Panc1 (cell line): ENCODE measurements around the gene SERTAD2. TPM values are rescaled to one million over a fixed set of nuclear protein-coding genes. Genes with fewer than 3 reads are reported as not detected.

Experiments
- ATAC-seq: fragments of 200-7000 bp; cut with Tn5 transposase; 2 replicates; pipeline ENCODE4 v1.9.1; 2020; ENCODE audit warnings: mild to moderate bottlenecking, moderate library complexity
- Bru-seq: library from RNA; stranded (reverse); fragments of 400-500 nt; gene quantifications from one replicate; lab custom pipeline; 2021; lab: Mats Ljungman, UMichigan
- BruChase-seq, 2 experiments: library from RNA; stranded (reverse); fragments of 400-500 nt; gene quantifications; one replicate each; lab custom pipeline; 2021; lab: Mats Ljungman, UMichigan
- BruUV-seq: library from RNA; stranded (reverse); fragments of 400-500 nt; replicated peaks from 2 replicates; lab custom pipeline; 2021; lab: Mats Ljungman, UMichigan
- CTCF ChIA-PET: fragments of 300-600 bp; sonication (Branson Sonifier 250); formaldehyde crosslinking; loops from one replicate; lab custom pipeline; 2022; ENCODE audit warnings: antibody characterized with exemption; lab: Charles Lee
- POLR2A ChIA-PET: fragments of 300-600 bp; sonication (Branson Sonifier 250); formaldehyde crosslinking; loops from one replicate; lab custom pipeline; 2022; ENCODE audit warnings: antibody characterized with exemption; lab: Charles Lee
- DNase-seq: peaks from one replicate; pipeline ENCODE4 v3.0.0-alpha.2; 2010; ENCODE audit warnings: low read depth, low spot score
- H3K27ac ChIP-seq: 2 replicates; pipeline ENCODE4 v1.5.1; 2011; ENCODE audit warnings: mild to moderate bottlenecking, low read length, inconsistent platforms
- H3K27me3 ChIP-seq: fragments of 200-500 bp; sonication (Bioruptor generic); 2 replicates; pipeline ENCODE4 v1.6.0; 2014; ENCODE audit warnings: low read length, inconsistent platforms; ENCODE audit not compliant: control insufficient read depth, insufficient read depth
- H3K36me3 ChIP-seq: fragments of 200-500 bp; sonication (Bioruptor generic); 2 replicates; pipeline ENCODE4 v1.5.1; 2014; ENCODE audit warnings: inconsistent platforms, mild to moderate bottlenecking, low read length, moderate library complexity; ENCODE audit not compliant: control insufficient read depth, insufficient read depth
- H3K4me1 ChIP-seq: 2 replicates; pipeline ENCODE4 v1.5.1; 2011; ENCODE audit warnings: inconsistent platforms, mild to moderate bottlenecking, low read length, moderate library complexity; ENCODE audit not compliant: control insufficient read depth, insufficient read depth
- H3K4me3 ChIP-seq, 2 experiments: 2 replicates each; pipeline ENCODE4 v1.5.1; 2011 to 2012; ENCODE audit warnings: low read depth in 2 of 2, low read length in 2 of 2, mild to moderate bottlenecking in 2 of 2, inconsistent platforms in 1 of 2, moderate library complexity in 1 of 2
- H3K9me3 ChIP-seq: fragments of 200-500 bp; sonication (Bioruptor generic); 2 replicates; pipeline ENCODE4 v1.5.1; 2014; ENCODE audit warnings: low read depth, mild to moderate bottlenecking, inconsistent platforms, low read length, moderate library complexity; ENCODE audit not compliant: control insufficient read depth, insufficient read depth
- POLR2AphosphoS5 ChIP-seq: IDR thresholded peaks from 2 replicates; pipeline ENCODE4 v1.6.1; 2012; ENCODE audit warnings: mild to moderate bottlenecking, low read depth, low read length, moderate library complexity
- SIN3A ChIP-seq: IDR thresholded peaks from 2 replicates; pipeline ENCODE4 v1.6.1; 2012; ENCODE audit warnings: low read depth, mild to moderate bottlenecking, low read length, moderate library complexity, borderline replicate concordance; ENCODE audit not compliant: insufficient read depth
- TCF7L2 ChIP-seq: IDR thresholded peaks from 2 replicates; pipeline ENCODE4 v1.6.1; 2011; ENCODE audit warnings: mild to moderate bottlenecking, low read depth, low read length, inconsistent platforms
- in situ Hi-C: cut with HindIII; loops from 2 replicates; pipeline ENCODE4 v1.10.0; 2016; ENCODE audit warnings: low sequenced_read_pairs, low pct_unique_long_range_greater_than_20kb
- intact Hi-C: fragments of 100-400 bp; cut with micrococcal nuclease; formaldehyde crosslinking; loops from one replicate; pipeline ENCODE4 v1.10.0; 2022; ENCODE audit not compliant: unreplicated experiment
- long read RNA-seq: library from polyadenylated mRNA; unstranded; transcript quantifications from one replicate; pipeline ENCODE4 v2.0.0, GENCODE V29; 2021; ENCODE audit not compliant: unreplicated experiment
- polyA plus RNA-seq: library from polyadenylated mRNA; unstranded; fragments of >200 nt; gene quantifications from one replicate; pipeline ENCODE4 v1.2.1, GENCODE V29; 2012; ENCODE audit warnings: missing spikeins; ENCODE audit not compliant: insufficient read length
- total RNA-seq: library from RNA; stranded (reverse); gene quantifications from one replicate; pipeline ENCODE4 v1.2.1, GENCODE V29; 2021; ENCODE audit not compliant: unreplicated experiment
- TF ChIP-seq, protein P1 (sequence below): fragments of 450-650 bp; IDR thresholded peaks from 2 replicates; pipeline ENCODE4 v1.5.1; 2017; ENCODE audit warnings: mild to moderate bottlenecking
- TF ChIP-seq, protein P2 (sequence below), 2 experiments: IDR thresholded peaks; 2 replicates each; pipeline ENCODE4 v1.6.1; 2011 to 2012; ENCODE audit warnings: low read depth in 2 of 2, control low read depth in 1 of 2, low read length in 1 of 2, mild to moderate bottlenecking in 1 of 2, moderate library complexity in 1 of 2; ENCODE audit not compliant: insufficient read depth in 1 of 2

The SERTAD2 gene
- total RNA-seq (24.3 TPM), Bru-seq, nascent RNA (percentile 91 among the genes with signal in this experiment), BruChase-seq, experiment 1, labeled RNA remaining after a 2-hour chase (percentile 95 among the genes with signal in this experiment), BruChase-seq, experiment 2, labeled RNA remaining after a 6-hour chase (percentile 79 among the genes with signal in this experiment)
- polyA plus RNA-seq, result 16.4 TPM
- long read RNA-seq, full-length matches to known transcripts, result 1 of 10 reads
- long read RNA-seq, partial matches to known transcripts, result 0 of 10 reads
- long read RNA-seq, other reads (novel, unspliced or antisense), result 9 of 10 reads

DNA sequence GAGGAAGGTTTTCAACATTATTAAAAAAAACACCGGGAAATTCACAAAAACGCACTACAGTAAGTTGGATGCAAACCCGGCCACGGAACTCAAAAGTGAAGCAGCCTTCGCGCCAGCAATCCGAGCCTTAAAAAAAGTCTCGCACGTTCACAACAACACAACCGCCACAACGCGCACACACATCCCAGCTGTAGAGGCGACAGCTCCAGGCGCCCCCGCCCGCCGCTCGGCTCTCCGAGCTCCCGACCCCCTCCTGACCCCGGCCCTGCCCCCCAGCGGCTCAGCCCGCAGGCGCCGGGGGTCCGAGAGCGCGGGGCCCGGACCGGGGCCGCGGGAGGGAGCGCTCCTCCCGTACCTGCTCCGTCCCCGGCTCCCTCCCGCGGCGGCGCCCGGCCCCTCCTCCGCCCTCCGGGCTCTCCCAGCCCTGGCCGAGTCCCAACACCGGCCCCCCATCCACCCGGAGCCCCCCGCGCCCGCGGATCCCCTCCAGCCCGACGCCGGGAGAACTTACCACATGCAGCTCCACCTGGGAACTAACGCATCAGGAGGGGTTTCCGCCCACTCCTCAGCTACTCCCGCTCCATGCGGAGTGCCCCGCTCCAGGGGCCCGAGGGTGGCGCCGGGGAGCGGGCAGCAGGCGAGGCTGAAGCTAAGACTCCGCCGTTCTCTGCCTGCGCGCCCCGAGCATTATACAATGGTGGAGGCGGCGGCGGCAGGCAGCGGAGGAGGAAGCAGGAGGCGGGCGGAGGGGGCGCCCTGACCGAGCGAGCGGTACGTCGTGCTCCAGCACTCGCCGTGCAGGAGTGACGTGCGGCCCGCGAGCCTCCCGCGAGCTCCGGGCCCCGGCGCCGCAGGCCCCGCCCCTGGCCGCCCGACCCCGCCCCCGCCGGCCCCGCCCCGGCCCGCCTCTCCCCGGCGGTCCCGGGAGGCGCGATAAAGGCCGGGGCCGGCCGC, at the start of gene SERTAD2:
SERTAD2 (minus strand) TSS at position 805 of the 954 bp plus-strand sequence. CDS start 17,042 bp downstream, outside the sequence.
- no peaks in the 10 kb centered on the region for H3K27me3 ChIP-seq
- CTCF ChIA-PET, result interaction anchor here (0.6 to 2.1 kb wide), 2 partner anchors 10 to 549 kb away, joined by 6 to 13 read pairs; no protein-coding TSS in a partner anchor
- H3K36me3 ChIP-seq, result peaks cover 4% of the 10 kb centered on the region; the same call in 1 of the 2 replicates
- H3K4me3 ChIP-seq, result peak within 1 kb of the TSS; percentile 76 to 80
- BruUV-seq, result no TSS peak
- POLR2A ChIA-PET, result interaction anchor here (0.6 to 1.1 kb wide), 9 partner anchors 9 to 207 kb away, joined by 3 to 8 read pairs (median 3); no protein-coding TSS in a partner anchor
- in situ Hi-C loops (no loop called here), intact Hi-C loops (loop anchor here (10.0 kb wide), 1 partner anchor 71 kb away; no protein-coding TSS in a partner anchor)
- TF ChIP-seq, protein P1, sequence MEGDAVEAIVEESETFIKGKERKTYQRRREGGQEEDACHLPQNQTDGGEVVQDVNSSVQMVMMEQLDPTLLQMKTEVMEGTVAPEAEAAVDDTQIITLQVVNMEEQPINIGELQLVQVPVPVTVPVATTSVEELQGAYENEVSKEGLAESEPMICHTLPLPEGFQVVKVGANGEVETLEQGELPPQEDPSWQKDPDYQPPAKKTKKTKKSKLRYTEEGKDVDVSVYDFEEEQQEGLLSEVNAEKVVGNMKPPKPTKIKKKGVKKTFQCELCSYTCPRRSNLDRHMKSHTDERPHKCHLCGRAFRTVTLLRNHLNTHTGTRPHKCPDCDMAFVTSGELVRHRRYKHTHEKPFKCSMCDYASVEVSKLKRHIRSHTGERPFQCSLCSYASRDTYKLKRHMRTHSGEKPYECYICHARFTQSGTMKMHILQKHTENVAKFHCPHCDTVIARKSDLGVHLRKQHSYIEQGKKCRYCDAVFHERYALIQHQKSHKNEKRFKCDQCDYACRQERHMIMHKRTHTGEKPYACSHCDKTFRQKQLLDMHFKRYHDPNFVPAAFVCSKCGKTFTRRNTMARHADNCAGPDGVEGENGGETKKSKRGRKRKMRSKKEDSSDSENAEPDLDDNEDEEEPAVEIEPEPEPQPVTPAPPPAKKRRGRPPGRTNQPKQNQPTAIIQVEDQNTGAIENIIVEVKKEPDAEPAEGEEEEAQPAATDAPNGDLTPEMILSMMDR, result peak; percentile 47
- peak; percentile 62 for TF ChIP-seq SIN3A
- no peak for TF ChIP-seq TCF7L2
- TF ChIP-seq POLR2AphosphoS5, result no peak
- TF ChIP-seq, protein P2, sequence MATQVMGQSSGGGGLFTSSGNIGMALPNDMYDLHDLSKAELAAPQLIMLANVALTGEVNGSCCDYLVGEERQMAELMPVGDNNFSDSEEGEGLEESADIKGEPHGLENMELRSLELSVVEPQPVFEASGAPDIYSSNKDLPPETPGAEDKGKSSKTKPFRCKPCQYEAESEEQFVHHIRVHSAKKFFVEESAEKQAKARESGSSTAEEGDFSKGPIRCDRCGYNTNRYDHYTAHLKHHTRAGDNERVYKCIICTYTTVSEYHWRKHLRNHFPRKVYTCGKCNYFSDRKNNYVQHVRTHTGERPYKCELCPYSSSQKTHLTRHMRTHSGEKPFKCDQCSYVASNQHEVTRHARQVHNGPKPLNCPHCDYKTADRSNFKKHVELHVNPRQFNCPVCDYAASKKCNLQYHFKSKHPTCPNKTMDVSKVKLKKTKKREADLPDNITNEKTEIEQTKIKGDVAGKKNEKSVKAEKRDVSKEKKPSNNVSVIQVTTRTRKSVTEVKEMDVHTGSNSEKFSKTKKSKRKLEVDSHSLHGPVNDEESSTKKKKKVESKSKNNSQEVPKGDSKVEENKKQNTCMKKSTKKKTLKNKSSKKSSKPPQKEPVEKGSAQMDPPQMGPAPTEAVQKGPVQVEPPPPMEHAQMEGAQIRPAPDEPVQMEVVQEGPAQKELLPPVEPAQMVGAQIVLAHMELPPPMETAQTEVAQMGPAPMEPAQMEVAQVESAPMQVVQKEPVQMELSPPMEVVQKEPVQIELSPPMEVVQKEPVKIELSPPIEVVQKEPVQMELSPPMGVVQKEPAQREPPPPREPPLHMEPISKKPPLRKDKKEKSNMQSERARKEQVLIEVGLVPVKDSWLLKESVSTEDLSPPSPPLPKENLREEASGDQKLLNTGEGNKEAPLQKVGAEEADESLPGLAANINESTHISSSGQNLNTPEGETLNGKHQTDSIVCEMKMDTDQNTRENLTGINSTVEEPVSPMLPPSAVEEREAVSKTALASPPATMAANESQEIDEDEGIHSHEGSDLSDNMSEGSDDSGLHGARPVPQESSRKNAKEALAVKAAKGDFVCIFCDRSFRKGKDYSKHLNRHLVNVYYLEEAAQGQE (IDR thresholded peaks at IDR 0.05; ENCODE audit: insufficient read depth in 1 of 2, low read depth in 2 of 2, low read length in 1 of 2), result no peak
- H3K27ac ChIP-seq, result peak within 1 kb of the TSS; percentile 94
- DNase-seq, result no peak
- H3K9me3 ChIP-seq, result no peaks in the 10 kb centered on the region
- ATAC-seq, result peak; percentile 87
- H3K4me1 ChIP-seq, result peaks cover 50% of the 10 kb centered on the region

DNA sequence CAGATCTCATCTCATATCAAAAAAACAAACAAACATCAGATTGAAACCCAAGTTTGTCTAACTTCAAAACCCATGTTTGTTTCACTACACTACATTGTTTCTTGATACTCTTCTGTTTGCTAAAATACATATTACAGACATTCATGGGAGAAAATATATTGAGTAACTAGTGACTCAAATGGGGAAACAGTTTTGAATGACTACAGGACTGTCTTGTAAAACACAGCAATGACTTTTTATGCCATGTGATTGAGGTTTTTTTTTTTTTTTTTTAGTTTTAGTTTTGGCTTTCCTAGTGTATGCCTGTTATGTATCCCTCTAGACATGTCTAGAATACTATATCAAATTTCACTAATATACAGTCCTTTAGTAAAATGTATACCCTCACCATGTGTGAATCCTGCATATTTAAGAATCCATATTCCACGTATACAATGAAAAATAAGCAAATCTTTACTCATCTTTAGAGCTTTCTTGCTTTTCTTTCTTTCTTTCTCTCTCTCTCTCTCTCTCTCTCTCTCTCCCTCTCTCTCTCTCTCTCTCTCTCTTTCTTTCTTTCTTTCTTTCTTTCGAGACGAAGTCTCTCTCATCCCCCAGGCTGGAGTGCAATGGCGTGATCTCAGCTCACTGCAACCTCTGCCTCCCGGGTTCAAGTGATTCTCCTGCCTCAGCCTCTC, 46.6 kb upstream of the SERTAD2 start:
- in situ Hi-C loops (no loop called here), intact Hi-C loops (no loop called here)
- H3K36me3 ChIP-seq, result no peaks in the 10 kb centered on the region
- H3K4me3 ChIP-seq, result no peak overlapping the region
- CTCF ChIA-PET, result interaction anchor here (0.6 kb wide), 1 partner anchor 73 kb away, joined by 4 read pairs; no protein-coding TSS in a partner anchor
- H3K27ac ChIP-seq, result no peak overlapping the region
- BruUV-seq, result no TSS peak
- peaks cover 7% of the 10 kb centered on the region for H3K4me1 ChIP-seq
- H3K9me3 ChIP-seq, result no peaks in the 10 kb centered on the region
- DNase-seq (no peak), ATAC-seq (no peak)
- no peaks in the 10 kb centered on the region for H3K27me3 ChIP-seq
- POLR2A ChIA-PET, result no interaction called here
- TF ChIP-seq, protein P2 (IDR thresholded peaks at IDR 0.05; ENCODE audit: insufficient read depth in 1 of 2, low read depth in 2 of 2, low read length in 1 of 2), result no peak
- TF ChIP-seq, protein P1, result no peak
- TF ChIP-seq SIN3A (no peak), TCF7L2 (no peak), POLR2AphosphoS5 (no peak)
